Measurements from ENCODE around the gene PIGP.

- TF ChIP-seq, protein P1, sequence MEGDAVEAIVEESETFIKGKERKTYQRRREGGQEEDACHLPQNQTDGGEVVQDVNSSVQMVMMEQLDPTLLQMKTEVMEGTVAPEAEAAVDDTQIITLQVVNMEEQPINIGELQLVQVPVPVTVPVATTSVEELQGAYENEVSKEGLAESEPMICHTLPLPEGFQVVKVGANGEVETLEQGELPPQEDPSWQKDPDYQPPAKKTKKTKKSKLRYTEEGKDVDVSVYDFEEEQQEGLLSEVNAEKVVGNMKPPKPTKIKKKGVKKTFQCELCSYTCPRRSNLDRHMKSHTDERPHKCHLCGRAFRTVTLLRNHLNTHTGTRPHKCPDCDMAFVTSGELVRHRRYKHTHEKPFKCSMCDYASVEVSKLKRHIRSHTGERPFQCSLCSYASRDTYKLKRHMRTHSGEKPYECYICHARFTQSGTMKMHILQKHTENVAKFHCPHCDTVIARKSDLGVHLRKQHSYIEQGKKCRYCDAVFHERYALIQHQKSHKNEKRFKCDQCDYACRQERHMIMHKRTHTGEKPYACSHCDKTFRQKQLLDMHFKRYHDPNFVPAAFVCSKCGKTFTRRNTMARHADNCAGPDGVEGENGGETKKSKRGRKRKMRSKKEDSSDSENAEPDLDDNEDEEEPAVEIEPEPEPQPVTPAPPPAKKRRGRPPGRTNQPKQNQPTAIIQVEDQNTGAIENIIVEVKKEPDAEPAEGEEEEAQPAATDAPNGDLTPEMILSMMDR (IDR thresholded peaks at IDR 0.05; ENCODE audit: low read depth, low read length), result no peak
- TF ChIP-seq, protein P2, sequence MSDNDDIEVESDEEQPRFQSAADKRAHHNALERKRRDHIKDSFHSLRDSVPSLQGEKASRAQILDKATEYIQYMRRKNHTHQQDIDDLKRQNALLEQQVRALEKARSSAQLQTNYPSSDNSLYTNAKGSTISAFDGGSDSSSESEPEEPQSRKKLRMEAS (IDR thresholded peaks at IDR 0.05; ENCODE audit: low read depth, low read length), result no peak
- no peak for TF ChIP-seq POLR2A (IDR thresholded peaks at IDR 0.05; ENCODE audit: extremely low read depth, insufficient read length)
- no peak for TF ChIP-seq MYC (IDR thresholded peaks at IDR 0.05; ENCODE audit: low read depth, low read length)
Measured at GRCh38 chr21:37028570-37028969, 44.3 kb downstream of the PIGP start.

Data from NB4 (cell line).